ENCODE results near the gene ARRDC1.

ARRDC1 gene

GRCh38 chr9:137650259-137650658 is 44.8 kb downstream of the ARRDC1 start:
- no peaks in the 10 kb centered on the region for H3K36me3 ChIP-seq (ENCODE audit: control insufficient read depth, insufficient read depth, low read length)
- H3K27ac ChIP-seq (ENCODE audit: insufficient read depth, low read depth, low read length, poor library complexity, severe bottlenecking) = no peak overlapping the region
- 90 to 95% methylated on average over 2 of the region's 2 CpGs for WGBS, 2 experiments
- no peaks in the 10 kb centered on the region for H3K4me1 ChIP-seq (ENCODE audit: control insufficient read depth, insufficient read depth, low read length)
- H3K9me3 ChIP-seq (ENCODE audit: control insufficient read depth, low read length) = no peaks in the 10 kb centered on the region
- no peak overlapping the region for H3K4me3 ChIP-seq (ENCODE audit: insufficient read depth, low read depth, low read length)
- H3K27me3 ChIP-seq (ENCODE audit: control insufficient read depth, insufficient read depth, low read length, poor library complexity, severe bottlenecking) = no peaks in the 10 kb centered on the region

- H3K4me3 ChIP-seq (ENCODE audit: insufficient read depth, low read depth, low read length) = no peak overlapping the region
- no peaks in the 10 kb centered on the region for H3K4me1 ChIP-seq (ENCODE audit: control insufficient read depth, insufficient read depth, low read length)
- whole genome bisulfite sequencing, 2 experiments = 94 to 98% methylated on average over 7 of the region's 7 CpGs
- no peak overlapping the region for H3K27ac ChIP-seq (ENCODE audit: insufficient read depth, low read depth, low read length, poor library complexity, severe bottlenecking)
- no peaks in the 10 kb centered on the region for H3K27me3 ChIP-seq (ENCODE audit: control insufficient read depth, insufficient read depth, low read length, poor library complexity, severe bottlenecking)
- no peaks in the 10 kb centered on the region for H3K36me3 ChIP-seq (ENCODE audit: control insufficient read depth, insufficient read depth, low read length)
- H3K9me3 ChIP-seq (ENCODE audit: control insufficient read depth, low read length) = no peaks in the 10 kb centered on the region
These were observed 45.3 kb downstream of the ARRDC1 start for GRCh38 chr9:137650779-137651178.

GRCh38 chr9:137656416-137656815 is 50.9 kb downstream of the ARRDC1 start:
- Histone ChIP-seq H3K27ac (ENCODE audit: insufficient read depth, low read depth, low read length, poor library complexity, severe bottlenecking) (no peak overlapping the region), H3K27me3 (ENCODE audit: control insufficient read depth, insufficient read depth, low read length, poor library complexity, severe bottlenecking) (no peaks in the 10 kb centered on the region), H3K4me1 (ENCODE audit: control insufficient read depth, insufficient read depth, low read length) (no peaks in the 10 kb centered on the region), H3K36me3 (ENCODE audit: control insufficient read depth, insufficient read depth, low read length) (no peaks in the 10 kb centered on the region), H3K4me3 (ENCODE audit: insufficient read depth, low read depth, low read length) (no peak overlapping the region), H3K9me3 (ENCODE audit: control insufficient read depth, low read length) (no peaks in the 10 kb centered on the region)
- WGBS, 2 experiments = 96 to 98% methylated on average over 5 to 6 of the region's 6 CpGs

GRCh38 chr9:137657606-137658005 is 52.1 kb downstream of the ARRDC1 start:
- H3K9me3 ChIP-seq (ENCODE audit: control insufficient read depth, low read length) = no peaks in the 10 kb centered on the region
- no peaks in the 10 kb centered on the region for H3K27me3 ChIP-seq (ENCODE audit: control insufficient read depth, insufficient read depth, low read length, poor library complexity, severe bottlenecking)
- WGBS, 2 experiments = 86 to 88% methylated on average over 2 of the region's 2 CpGs

GRCh38 chr9:137658781-137659180 is 53.3 kb downstream of the ARRDC1 start:
- Histone ChIP-seq H3K4me1 (ENCODE audit: control insufficient read depth, insufficient read depth, low read length) (no peaks in the 10 kb centered on the region), H3K4me3 (ENCODE audit: insufficient read depth, low read depth, low read length) (no peak overlapping the region), H3K36me3 (ENCODE audit: control insufficient read depth, insufficient read depth, low read length) (no peaks in the 10 kb centered on the region), H3K27me3 (ENCODE audit: control insufficient read depth, insufficient read depth, low read length, poor library complexity, severe bottlenecking) (no peaks in the 10 kb centered on the region), H3K9me3 (ENCODE audit: control insufficient read depth, low read length) (no peaks in the 10 kb centered on the region), H3K27ac (ENCODE audit: insufficient read depth, low read depth, low read length, poor library complexity, severe bottlenecking) (no peak overlapping the region)
- WGBS, 2 experiments = 91 to 100% methylated on average over 1 of the region's 2 CpGs

More at GRCh38 chr9:137657606-137658005, 52.1 kb downstream of the ARRDC1 start:
- H3K27ac ChIP-seq (ENCODE audit: insufficient read depth, low read depth, low read length, poor library complexity, severe bottlenecking) = no peak overlapping the region
- no peaks in the 10 kb centered on the region for H3K36me3 ChIP-seq (ENCODE audit: control insufficient read depth, insufficient read depth, low read length)
- no peak overlapping the region for H3K4me3 ChIP-seq (ENCODE audit: insufficient read depth, low read depth, low read length)
- no peaks in the 10 kb centered on the region for H3K4me1 ChIP-seq (ENCODE audit: control insufficient read depth, insufficient read depth, low read length)

- H3K27ac ChIP-seq (ENCODE audit: insufficient read depth, low read depth, low read length, poor library complexity, severe bottlenecking) = no peak overlapping the region
- H3K36me3 ChIP-seq (ENCODE audit: control insufficient read depth, insufficient read depth, low read length) = no peaks in the 10 kb centered on the region
- no peak overlapping the region for H3K4me3 ChIP-seq (ENCODE audit: insufficient read depth, low read depth, low read length)
- H3K27me3 ChIP-seq (ENCODE audit: control insufficient read depth, insufficient read depth, low read length, poor library complexity, severe bottlenecking) = no peaks in the 10 kb centered on the region
- H3K9me3 ChIP-seq (ENCODE audit: control insufficient read depth, low read length) = no peaks in the 10 kb centered on the region
- peaks cover 8% of the 10 kb centered on the region for H3K4me1 ChIP-seq (ENCODE audit: control insufficient read depth, insufficient read depth, low read length)
- 94 to 96% methylated on average over 4 of the region's 4 CpGs for WGBS, 2 experiments
These were observed 54.7 kb downstream of the ARRDC1 start for GRCh38 chr9:137660144-137660543.

GRCh38 chr9:137663584-137663983 is 58.1 kb downstream of the ARRDC1 start:
- H3K9me3 ChIP-seq (ENCODE audit: control insufficient read depth, low read length) = no peaks in the 10 kb centered on the region
- H3K4me3 ChIP-seq (ENCODE audit: insufficient read depth, low read depth, low read length) = no peak overlapping the region
- WGBS, 2 experiments = 90 to 99% methylated on average over 3 of the region's 4 CpGs
- H3K27ac ChIP-seq (ENCODE audit: insufficient read depth, low read depth, low read length, poor library complexity, severe bottlenecking) = no peak overlapping the region
- H3K4me1 ChIP-seq (ENCODE audit: control insufficient read depth, insufficient read depth, low read length) = peaks cover 30% of the 10 kb centered on the region
- no peaks in the 10 kb centered on the region for H3K36me3 ChIP-seq (ENCODE audit: control insufficient read depth, insufficient read depth, low read length)
- no peaks in the 10 kb centered on the region for H3K27me3 ChIP-seq (ENCODE audit: control insufficient read depth, insufficient read depth, low read length, poor library complexity, severe bottlenecking)

- 77 to 81% methylated on average over 7 of the region's 7 CpGs for WGBS, 2 experiments
- peaks cover 30% of the 10 kb centered on the region for H3K4me1 ChIP-seq (ENCODE audit: control insufficient read depth, insufficient read depth, low read length)
- H3K9me3 ChIP-seq (ENCODE audit: control insufficient read depth, low read length) = no peaks in the 10 kb centered on the region
- H3K4me3 ChIP-seq (ENCODE audit: insufficient read depth, low read depth, low read length) = no peak overlapping the region
- no peaks in the 10 kb centered on the region for H3K27me3 ChIP-seq (ENCODE audit: control insufficient read depth, insufficient read depth, low read length, poor library complexity, severe bottlenecking)
- no peaks in the 10 kb centered on the region for H3K36me3 ChIP-seq (ENCODE audit: control insufficient read depth, insufficient read depth, low read length)
- H3K27ac ChIP-seq (ENCODE audit: insufficient read depth, low read depth, low read length, poor library complexity, severe bottlenecking) = no peak overlapping the region
These were observed 59.2 kb downstream of the ARRDC1 start for GRCh38 chr9:137664676-137665075.
